ENCODE data around the gene PTPN23. TPM values are rescaled to one million over a fixed set of nuclear protein-coding genes. Genes with fewer than 3 reads are reported as not detected.

PTPN23 gene
- total and polyA plus RNA-seq, 2 of the 8 experiments (the other 6 are each of a cell fraction or from before 2014, with no cell fraction given) = 2.9 to 46.7 TPM

DNA sequence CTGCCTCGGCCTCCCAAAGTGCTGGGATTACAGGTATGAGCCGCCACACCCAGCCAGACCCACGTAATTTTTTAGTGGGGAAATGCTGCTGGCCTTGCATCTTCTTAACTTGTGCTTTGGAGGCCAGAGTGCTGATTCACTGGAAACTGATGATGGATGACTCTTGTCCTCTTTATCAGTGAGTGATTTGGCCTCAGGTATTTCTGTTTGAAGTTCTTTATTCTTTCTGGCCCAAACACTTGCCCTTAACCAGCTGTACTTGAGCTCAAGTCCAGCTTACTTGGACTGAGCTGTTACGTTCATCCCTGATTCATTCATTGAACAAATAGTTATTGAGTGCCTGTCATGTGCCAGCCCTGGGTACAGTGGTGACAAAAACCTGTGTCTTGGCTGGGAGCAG lies 4.2 kb downstream of the PTPN23 start:
- DNase-seq (ENCODE audit: low read depth in 1 of 2, low spot score in 2 of 2) (no peak), FAIRE-seq (no peak)
- Histone ChIP-seq H2BK20ac (ENCODE audit: low read length) (no peak overlapping the region), H4K20me1 (replicated peaks in 1 of 2; ENCODE audit: control insufficient read depth in 1 of 2, insufficient read depth in 2 of 2, low read length in 2 of 2) (peaks cover 0 to 22% of the 10 kb centered on the region in 2 experiments), H3K79me2 (ENCODE audit: control insufficient read depth in 1 of 2, insufficient read depth in 2 of 2, low read length in 2 of 2) (peaks cover 8 to 60% of the 10 kb centered on the region in 2 experiments), H3K4ac (replicated peaks; ENCODE audit: insufficient read length, low read depth, low read length) (no peak overlapping the region), H2BK15ac (ENCODE audit: low read length) (no peak overlapping the region), H3K14ac (ENCODE audit: insufficient read length) (no peak overlapping the region), H4K91ac (replicated peaks; ENCODE audit: insufficient read length, low read length) (no peak overlapping the region), H3K79me1 (ENCODE audit: low read depth, low read length) (peaks cover 10% of the 10 kb centered on the region), H3K36me3 (ENCODE audit: control insufficient read depth in 2 of 4, insufficient read depth in 4 of 4, low read length in 3 of 4) (no peaks in the 10 kb centered on the region; a peak in 1 of 8 replicates), H3K4me3 (ENCODE audit: extremely low read depth in 1 of 4, insufficient read depth in 2 of 4, low read depth in 3 of 4, low read length in 4 of 4) (no peak overlapping the region), H3K4me2 (ENCODE audit: insufficient read depth in 1 of 2, low read depth in 2 of 2, low read length in 2 of 2) (no peak overlapping the region), H3K23ac (ENCODE audit: insufficient read length) (no peak overlapping the region), H2AFZ (ENCODE audit: low read length) (no peak overlapping the region), H2BK5ac (ENCODE audit: low read depth, low read length) (no peak overlapping the region), H2BK12ac (ENCODE audit: low read depth, low read length) (no peak overlapping the region), H3K18ac (ENCODE audit: extremely low read depth, low read length) (no peak overlapping the region), H2BK120ac (replicated peaks; ENCODE audit: low read depth, low read length) (no peak overlapping the region), H3K9ac (replicated peaks in 1 of 4; ENCODE audit: extremely low read depth in 1 of 4, low read depth in 3 of 4, low read length in 3 of 4) (no peak overlapping the region), H3K27ac (ENCODE audit: low read depth, low read length) (no peak overlapping the region), H3K4me1 (replicated peaks in 1 of 4; ENCODE audit: control insufficient read depth in 3 of 4, insufficient read depth in 4 of 4, low read length in 3 of 4) (peaks cover 0 to 5% (median 3%) of the 10 kb centered on the region in 4 experiments; a peak in 5 of 7 replicates), H2AK5ac (ENCODE audit: low read depth, low read length) (no peak overlapping the region), H4K5ac (ENCODE audit: insufficient read length, low read depth, low read length) (no peak overlapping the region), H3K23me2 (ENCODE audit: low read depth, low read length) (peaks cover 3% of the 10 kb centered on the region), H3K9me3 (ENCODE audit: insufficient read depth in 2 of 2, low read depth in 1 of 2, low read length in 1 of 2) (no peaks in the 10 kb centered on the region), H3K56ac (replicated peaks; ENCODE audit: insufficient read length, low read depth, low read length) (no peak overlapping the region), H4K8ac (ENCODE audit: extremely low read depth, insufficient read depth, low read length) (no peak overlapping the region), H3K27me3 (replicated peaks in 1 of 4; ENCODE audit: control insufficient read depth in 3 of 4, extremely low read depth in 1 of 4, insufficient read depth in 3 of 4, low read length in 3 of 4) (no peaks in the 10 kb centered on the region)
- WGBS, 2 experiments (ENCODE audit: extremely low coverage in 1 of 2, insufficient coverage in 1 of 2, insufficient read length in 1 of 2, insufficient replicate concordance in 2 of 2, low coverage in 1 of 2, low lambda C conversion rate in 2 of 2, missing lambda C conversion rate in 1 of 2) = 94% methylated on average over 4 of the region's 4 CpGs; no CpG with 5 or more reads in 1 of the 2 experiments
- TF ChIP-seq PHF8 (conservative IDR thresholded peaks at IDR 0.05; ENCODE audit: low read depth, low read length) (no peak), SP1 (IDR thresholded peaks at IDR 0.05; ENCODE audit: low read depth, low read length) (no peak), SRF (IDR thresholded peaks at IDR 0.05; ENCODE audit: low read depth, low read length) (no peak), FOSL1 (IDR thresholded peaks at IDR 0.05; ENCODE audit: insufficient read depth, low read depth, low read length) (no peak), SIX5 (IDR thresholded peaks at IDR 0.05; ENCODE audit: low read depth, low read length) (no peak), GABPA (IDR thresholded peaks at IDR 0.05; ENCODE audit: borderline replicate concordance, insufficient read depth, low read length) (no peak), TAF7 (optimal IDR thresholded peaks at IDR 0.05; ENCODE audit: borderline replicate concordance, low read depth, low read length) (no peak), SP2 (IDR thresholded peaks at IDR 0.05; ENCODE audit: low read length) (no peak), CHD1 (IDR thresholded peaks at IDR 0.05; ENCODE audit: low read depth, low read length) (no peak)
- ChIA-PET CTCF (ENCODE audit: partially characterized antibody) (interaction anchor here (1.1 kb wide), 1 partner anchor 10 kb away, joined by 3 read pairs; no protein-coding TSS in a partner anchor), POLR2A (ENCODE audit: partially characterized antibody) (no interaction called here)
